C4-2B (cell line): Measurements from ENCODE around the gene ZNF641.

Experiments
- CTCF ChIP-seq: fragments of 450-650 bp; conservative IDR thresholded peaks from 2 replicates; pipeline ENCODE4 v1.5.1; 2017; ENCODE audit warnings: mild to moderate bottlenecking
- ZFX ChIP-seq: fragments of 450-650 bp; IDR thresholded peaks from 2 replicates; pipeline ENCODE4 v1.6.1; 2017

- TF ChIP-seq CTCF (no peak), ZFX (no peak)
Measured at GRCh38 chr12:48390026-48390425, 39.3 kb upstream of the ZNF641 start.
